Stimulated activated CD8-positive, alpha-beta memory T cell treated with anti-CD3 and anti-CD28 coated beads, Interleukin-2, amount 100 ng/mL, for 1 hour (primary cell): Measurements from ENCODE around the gene PBX2.
"Not testable (repeated sequence)": the region's sequence is repeated elsewhere in the genome, so short reads cannot be mapped to it uniquely, and the experiment has no call there.

Experiments
- DNase-seq, 2 donors: peaks; one replicate each; pipeline ENCODE4 v3.0.0-alpha.2; 2020; ENCODE audit warnings: low read depth in 2 of 2

Gene PBX2

DNA sequence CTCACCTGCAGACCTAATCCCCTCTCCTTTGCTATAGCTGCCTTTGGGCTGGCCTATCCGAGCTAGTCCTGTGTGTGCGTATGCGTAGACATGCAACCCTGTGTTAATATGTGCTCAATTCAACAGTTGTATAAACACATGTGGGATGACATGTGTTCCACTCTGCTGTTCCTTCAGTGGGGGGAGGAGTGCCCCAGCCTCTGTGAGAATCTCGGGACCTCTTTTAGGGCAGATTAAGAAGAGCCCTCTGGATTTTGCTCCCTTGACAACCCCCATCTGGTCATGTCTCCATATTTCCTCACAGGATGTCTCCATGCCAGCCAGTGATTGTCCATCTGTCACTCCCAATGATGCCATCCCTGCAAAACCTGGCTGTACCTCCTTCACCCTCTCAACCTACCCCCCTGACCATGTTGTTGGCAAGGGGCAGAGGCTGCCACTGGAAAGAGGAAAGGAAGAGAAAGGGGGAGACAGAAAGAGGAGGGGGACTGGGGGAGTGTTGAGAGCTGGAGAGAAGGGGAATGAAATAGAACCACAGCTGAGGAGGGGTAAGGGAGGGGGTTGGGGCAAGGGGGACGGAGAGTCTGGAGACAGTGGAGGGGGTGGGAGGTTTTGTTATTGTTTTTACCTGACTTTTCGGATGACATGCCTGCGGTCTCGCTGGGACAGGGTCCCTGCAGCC lies 38.7 kb downstream of the PBX2 start:
- no peak for DNase-seq

DNA sequence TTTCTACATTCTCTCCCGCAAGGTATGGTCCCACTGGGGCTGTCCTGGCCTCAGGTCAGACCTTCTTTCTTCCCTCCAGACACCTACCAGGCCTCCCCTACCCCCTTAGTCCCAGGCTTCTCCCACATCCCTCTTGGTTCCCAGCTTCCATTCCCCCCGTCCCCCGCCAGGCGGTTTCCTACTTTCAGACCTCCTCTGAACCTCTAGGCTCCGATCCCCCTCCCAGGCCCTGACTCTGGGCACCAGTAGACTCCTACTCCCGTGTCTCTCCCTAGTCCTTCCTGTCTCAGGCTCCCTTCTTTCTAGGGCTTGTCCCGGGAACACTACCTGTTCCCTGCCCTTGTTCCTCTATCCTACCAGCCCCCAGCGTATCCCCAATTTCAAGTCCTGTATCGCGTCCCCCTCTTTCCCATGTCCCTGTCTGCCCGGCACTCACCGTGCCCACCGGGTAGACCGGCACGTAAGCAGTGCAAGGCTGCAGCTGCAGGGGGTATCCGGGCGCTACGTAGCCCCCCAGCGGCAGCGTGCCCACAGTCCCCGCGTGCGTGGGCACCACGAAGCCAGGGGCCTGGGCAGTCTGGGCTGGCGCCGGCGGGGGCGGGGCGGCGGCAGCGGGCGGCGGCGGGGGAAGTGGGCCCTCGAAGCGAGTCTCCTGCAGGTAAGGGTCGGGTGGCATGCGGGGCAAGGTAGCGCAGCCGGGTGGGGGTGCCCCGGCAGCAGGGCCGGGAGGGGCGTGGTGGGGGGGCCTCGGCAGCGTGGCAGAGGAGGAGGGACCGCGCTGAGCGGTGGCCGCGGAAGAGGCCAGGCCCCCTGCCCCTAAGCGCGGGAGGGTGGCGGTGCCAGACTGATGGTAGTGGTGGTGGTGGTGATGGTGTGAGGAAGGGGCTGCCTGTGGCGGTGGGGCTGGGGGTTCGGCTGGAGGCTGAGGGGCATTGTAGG lies 39.8 kb downstream of the PBX2 start:
- DNase-seq = no peak

DNA sequence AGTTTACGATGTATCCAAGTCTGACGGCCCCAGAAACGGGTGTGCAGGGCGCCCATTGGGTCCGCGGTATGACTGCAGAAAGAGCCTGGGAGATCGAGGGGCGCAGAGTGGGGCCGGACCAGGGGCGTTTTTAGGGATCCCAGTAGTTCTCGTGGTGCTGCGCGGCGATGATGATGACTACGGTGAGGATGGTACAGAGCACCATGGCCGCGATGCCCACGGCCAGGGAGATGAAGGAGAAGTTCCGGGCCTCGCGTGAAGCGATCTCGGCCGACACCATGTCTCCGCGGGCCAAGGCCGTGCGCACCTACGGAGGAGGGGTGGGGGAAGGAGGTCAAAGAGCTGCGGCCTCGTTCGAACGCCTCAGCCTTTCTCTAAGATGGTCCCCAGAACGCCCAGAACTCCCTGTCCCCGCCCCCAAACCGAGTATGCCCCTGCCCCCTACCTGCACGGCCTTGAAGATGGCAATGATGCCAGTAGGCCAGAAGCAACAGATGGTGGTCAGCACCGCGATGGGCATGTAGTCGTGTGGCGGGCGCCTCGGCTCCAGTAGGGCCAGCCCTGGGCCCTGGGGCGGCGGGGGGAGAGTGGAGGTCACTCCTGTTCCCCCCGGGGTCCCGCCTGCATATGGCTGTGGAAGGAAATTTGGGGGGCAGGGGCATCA lies 40.8 kb downstream of the PBX2 start:
- no peak for DNase-seq

DNA sequence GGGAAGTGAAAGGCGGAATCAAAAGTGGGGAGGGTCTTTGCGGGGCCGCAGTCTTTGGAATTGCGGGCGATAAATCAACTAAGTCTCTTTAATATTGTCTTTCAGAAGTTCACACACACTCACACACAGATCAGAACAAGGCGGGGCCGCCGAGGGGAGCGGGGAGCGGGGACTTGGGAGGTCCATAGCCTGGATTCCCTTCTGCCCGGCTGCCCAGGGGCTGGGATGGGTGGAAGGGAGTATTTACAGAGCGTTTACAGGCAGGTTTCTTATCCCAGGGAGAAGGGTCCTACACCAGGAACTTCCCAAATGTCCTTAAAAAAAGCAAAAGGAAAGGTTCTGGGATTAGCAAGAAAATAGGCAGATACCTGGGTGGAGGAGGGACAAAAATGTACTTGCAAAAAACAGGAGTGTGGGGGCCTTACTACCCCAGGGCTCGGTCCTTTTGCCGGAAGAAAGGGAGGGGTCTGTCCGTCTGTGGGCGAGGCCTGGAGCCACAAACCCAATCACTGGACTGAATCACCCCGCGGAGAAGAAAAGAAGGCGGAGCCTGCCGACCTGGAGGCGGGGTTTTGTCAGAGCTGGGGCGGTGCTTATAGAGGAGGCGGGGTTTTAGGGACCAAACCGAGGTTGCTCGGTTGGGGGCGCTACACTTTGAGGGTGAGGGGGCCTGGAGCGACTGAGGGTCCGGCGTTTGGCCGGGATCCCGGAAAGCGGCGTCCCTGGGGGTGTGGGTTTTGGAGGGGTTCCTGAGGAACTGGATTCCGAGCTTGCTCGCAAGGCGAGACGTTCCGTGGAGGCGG lies 41.5 kb downstream of the PBX2 start:
- peak; percentile 37 to 50 for DNase-seq

DNA sequence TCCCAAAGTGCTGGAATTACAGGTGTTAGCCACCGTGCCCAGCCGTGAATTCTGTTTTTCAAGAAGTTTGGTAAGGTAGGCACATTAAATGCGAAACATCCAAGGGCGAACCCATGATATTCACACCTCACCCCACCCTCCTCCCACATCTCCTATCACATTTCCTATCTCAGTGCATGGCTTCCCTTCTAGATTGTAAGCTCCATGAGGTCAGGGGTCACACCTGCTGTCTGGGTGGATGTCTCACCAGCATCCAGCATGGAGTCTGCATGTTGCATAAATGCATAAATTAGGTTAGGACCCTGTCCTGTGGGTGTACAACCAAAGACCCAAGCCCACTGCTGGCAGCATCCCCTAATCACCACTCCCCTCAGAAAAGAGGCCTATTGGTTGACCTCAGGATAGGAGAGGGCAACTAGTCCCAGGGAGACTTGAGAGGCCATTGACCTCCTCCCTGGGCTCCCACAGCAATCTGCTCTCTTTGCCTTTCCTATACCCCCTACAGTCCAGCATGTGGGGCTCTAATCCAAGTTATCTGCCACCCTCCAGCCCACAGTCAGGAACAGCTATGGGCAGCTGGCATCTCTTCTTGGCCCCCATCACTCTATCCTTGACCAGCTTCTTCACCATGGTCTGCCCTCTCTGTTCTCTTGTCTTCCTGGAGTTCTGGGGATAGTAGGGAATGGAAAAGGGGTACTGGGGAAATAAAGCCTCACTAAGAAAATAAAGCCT lies 42.4 kb downstream of the PBX2 start:
- no peak for DNase-seq

DNA sequence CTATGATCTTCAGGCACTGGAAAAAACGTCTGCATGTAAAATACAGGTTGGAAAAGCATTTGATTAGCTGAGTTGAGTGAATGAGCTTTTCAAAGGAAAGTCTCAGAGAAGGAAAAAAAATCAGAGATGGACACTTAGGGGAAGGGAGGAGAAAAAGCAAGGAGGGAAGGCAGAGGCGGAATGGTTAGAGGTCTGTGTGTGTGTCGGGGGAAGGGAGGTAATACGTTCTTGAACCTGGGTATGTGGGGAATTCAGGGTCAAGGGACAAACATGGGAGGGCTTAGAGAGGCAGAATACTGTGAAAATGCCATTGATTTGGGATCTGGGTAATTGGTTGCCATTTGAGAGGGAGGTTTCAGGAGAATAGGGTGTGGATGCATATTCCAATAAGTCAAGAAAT lies 43.3 kb downstream of the PBX2 start:
- DNase-seq = no peak

DNA sequence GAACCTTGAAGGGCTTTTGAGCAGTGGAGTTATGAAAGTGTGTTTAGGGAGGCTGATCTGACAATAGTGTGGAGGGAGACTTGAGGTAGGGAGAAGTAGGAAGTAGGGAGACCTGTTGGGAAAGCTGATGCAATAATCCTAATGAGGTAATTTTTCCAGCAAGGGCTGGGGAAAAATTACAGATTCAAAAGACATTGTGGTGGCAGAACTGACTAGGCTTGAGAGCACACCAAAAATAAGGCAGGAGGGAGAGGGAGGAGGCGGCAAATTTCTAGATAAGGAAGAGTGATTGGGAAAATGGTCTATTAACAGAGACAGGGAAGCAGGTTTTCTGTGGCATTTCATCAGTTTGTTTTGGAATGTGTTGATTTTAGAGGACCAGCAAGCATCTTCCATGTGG lies 43.7 kb downstream of the PBX2 start:
- no peak for DNase-seq

DNA sequence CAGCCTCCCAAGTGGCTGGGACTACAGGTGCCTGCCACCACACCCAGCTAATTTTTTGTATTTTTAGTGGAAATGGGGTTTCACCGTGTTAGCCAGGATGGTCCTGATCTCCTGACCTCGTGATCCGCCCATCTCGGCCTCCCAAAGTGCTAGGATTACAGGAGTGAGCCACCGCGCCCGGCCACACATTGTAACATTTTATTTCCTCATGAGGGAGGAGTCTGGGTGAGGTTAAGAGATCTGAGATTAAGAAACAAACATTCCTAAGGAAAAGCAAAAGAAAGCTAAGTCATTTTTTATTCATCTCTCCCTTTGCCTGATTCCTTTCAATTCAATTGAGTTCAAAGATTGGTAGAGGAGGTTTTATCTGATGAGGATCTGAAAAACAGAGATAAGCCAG lies 45.8 kb downstream of the PBX2 start:
- not testable (repeated sequence) for DNase-seq

DNA sequence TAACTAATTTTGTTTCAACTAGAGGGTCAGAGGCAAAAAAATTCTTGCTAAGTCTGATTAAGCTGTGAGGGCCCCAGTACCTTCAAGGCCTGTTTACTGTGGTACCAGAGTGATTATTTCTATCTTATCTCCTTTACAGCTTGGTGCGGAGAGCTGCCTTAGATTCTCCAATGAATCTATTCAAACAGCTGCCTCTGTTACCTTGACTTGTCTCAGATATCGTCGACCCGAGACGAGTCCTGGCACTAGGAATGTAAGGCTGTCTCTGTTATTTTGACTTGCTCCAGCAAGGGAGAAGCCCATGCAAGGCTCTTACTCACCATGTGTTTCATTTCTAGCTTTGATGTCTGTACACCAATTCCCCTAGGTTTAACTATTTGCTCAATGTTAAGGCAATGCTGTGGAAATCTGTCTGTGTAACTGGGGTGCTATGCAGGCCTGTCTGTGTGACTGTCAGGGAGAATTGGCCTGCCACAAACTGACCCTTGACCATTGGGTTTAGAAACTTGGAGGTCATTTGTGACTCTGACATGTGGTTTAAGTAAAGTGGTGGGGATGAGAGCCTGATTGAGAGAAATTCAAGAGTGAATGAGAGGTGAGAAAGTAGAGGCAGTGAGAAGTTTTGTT lies 49.5 kb downstream of the PBX2 start:
- DNase-seq = no peak

DNA sequence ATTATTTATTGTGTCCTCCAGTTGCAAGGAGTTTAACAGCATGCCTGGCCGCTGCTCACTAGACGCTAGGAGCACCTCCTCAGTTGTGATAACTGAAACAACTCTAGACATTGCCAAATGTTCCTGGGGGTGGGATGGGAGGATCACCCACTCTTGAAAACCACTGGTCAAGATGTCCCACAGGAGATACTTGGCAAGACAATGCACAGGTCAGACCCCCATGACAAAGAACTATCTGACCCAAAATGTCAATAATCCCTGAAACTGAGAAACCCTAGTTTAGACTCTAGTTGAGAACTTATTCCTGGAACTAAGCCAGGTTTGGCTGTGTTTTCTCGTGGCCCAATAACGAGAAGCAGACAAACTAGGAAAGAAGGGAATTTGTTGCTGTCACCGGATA lies 50.4 kb downstream of the PBX2 start:
- no peak for DNase-seq

DNA sequence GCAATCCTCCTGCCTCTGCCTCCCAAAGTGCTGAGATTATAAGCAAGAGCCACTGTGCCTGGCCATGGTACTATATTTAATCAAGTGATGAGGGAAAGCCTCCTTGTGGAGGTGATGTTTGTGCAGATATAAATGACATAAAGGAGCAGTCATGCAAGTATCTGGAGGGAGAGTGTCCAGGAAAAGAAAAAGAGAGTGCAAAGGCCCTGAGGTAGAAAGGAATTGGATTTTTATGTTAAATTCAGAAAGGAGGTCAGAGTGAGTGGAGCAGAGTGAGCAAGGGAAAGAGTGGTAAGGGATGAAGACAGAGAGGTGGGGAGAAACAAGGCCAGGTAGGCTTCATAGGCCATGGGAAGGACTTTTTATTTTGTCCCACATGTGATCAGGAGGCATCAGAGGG lies 52.5 kb downstream of the PBX2 start:
- DNase-seq = no peak
